ENCODE data around the gene VAPA.
A peak's percentile ranks its signal among the peaks of the same experiment; 100 is the strongest.

Gene VAPA

DNA sequence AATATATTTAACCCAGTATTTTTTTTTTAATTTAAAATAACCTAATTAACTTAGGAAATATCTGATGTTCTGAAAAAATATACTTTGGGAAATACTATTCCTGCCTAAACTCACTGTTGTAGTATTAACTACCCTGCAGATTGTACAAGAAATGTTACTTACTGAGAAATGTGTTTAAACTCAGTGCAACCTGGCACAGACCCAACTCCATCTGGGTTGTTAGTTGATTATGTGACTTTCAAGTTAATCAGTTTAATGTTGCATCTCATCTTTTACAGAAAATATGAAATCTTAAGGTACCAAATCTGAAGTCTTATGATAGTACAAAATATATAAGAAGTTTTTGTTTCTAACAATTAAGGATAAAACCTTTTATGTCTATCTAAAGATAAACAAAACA, 27.3 kb downstream of the VAPA start:
- no peak for DNase-seq (ENCODE audit: low read depth)

DNA sequence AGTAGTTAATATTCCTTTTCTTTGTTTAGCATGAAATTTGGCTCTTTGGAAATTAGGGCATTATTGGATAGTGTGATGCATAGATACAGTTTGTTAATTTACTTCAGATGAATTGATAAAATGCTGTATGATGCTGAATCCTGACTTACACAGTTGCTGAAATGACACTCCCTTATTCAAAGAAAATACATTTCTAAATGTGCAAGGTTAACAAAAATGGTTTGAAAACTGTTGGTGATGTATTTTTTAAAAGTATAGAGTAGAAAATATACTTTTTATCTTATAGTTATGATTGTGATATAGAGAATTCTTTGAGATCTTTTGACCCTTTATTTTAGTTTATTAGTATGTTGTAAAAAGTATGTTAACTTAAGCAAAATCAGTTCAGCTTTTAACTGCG, 27.8 kb downstream of the VAPA start:
- DNase-seq (ENCODE audit: low read depth): no peak

GRCh38 chr18:9943311-9943710, 29.5 kb downstream of the VAPA start:
- DNase-seq (ENCODE audit: low read depth): no peak

DNA sequence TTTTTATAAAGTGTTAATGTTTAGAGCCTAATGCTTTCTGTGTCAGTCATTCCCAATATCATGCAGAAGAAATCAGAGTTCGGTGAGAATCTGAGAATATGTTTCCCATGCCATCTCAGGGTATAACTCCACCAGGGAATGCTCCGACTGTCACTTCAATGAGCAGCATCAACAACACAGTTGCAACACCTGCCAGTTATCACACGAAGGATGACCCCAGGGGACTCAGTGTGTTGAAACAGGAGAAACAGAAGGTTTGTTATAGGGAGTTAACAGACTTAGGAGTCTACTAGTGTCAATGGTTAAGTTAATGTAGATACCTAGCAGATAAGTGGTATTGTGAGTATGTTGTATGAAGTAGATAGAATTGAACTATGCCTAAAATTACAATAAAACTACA, 31.0 kb downstream of the VAPA start:
- DNase-seq (ENCODE audit: low read depth): no peak

DNA sequence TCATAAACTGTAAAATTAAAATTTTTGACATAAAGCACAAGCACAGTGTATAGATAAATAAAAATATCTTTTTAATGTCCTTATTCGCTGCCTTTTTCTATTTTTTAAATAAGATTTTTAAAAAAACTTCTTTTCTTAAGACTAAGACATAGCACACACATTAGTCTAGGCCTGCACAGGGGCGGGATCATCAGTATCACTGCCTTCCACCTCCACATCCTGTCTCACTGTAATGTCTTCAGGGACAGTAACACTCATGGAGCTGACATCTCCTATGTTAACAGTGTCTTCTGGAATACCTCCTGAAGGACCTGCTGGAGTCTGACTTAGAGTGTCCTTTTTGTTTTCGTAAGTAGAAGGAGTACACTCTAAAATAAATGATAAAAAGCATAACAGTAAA, 33.0 kb downstream of the VAPA start:
- no peak for DNase-seq (ENCODE audit: low read depth)

GRCh38 chr18:9947248-9947647, 33.4 kb downstream of the VAPA start:
- no peak for DNase-seq (ENCODE audit: low read depth)

GRCh38 chr18:9949315-9949714, 35.5 kb downstream of the VAPA start:
- no peak for DNase-seq (ENCODE audit: low read depth)

DNA sequence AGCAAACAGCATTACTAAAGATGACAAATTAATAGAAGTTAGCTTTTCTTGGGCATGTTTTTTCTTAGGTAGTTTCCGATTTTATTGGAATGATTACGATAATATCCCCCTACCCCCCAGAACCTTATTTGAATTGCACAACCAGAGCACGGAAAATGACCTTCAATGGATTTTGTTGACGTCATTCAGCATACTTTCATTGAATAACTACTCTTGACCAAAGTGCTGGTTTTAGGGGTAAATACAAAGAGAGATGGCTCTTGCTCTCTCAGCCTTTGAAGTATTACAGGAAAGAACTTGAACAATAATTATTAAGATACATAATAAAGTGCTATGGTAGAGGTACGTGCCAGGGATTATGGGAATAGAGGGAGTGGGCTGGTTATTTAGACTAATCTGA, 36.0 kb downstream of the VAPA start:
- no peak for DNase-seq (ENCODE audit: low read depth)

- DNase-seq (ENCODE audit: low read depth): no peak
Observed at GRCh38 chr18:9950289-9951016, 36.6 kb downstream of the VAPA start.

- no peak for DNase-seq (ENCODE audit: low read depth)
Observed at GRCh38 chr18:9951022-9951859, 37.4 kb downstream of the VAPA start.

DNA sequence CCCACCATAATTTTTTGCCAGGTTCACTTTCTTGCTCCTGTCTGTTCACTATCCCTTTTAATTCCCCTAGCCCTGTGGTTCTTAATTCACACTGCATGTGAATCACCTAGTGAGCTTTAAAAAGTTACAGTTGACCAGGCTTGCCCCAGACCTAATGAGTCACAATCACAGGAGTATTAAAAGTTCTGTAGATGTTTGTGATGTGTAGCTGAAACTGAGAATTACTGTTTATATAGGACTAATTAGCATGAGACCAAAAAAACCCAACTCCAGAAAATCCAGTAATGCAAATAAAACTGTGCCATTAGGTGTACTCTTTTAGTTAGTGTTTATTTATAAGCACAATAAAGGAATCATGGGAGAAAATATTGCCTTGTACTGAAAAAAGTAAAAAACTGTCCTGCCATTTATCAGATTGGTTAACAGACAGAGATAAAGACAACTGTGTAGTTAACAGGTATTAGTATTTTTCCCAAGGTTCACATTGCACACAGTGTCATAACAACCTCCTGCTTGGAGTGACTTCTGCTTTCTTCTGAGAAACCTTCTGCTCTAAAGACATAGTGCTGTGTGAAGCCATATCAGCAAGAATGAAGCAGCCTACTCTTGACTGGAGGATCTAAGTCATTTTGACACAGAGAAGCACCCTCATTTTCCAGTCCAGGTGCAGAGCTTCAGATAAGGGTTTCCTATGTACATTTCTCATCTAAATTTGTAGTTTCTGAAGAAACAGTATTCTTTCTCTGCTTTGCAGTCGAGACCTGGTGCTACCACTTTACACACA, 39.0 kb downstream of the VAPA start:
- DNase-seq (ENCODE audit: low read depth): no peak

GRCh38 chr18:9958861-9959399, 45.1 kb downstream of the VAPA start:
- DNase-seq (ENCODE audit: low read depth): no peak

GRCh38 chr18:9959564-9959963, 45.7 kb downstream of the VAPA start:
- DNase-seq (ENCODE audit: low read depth): no peak

- no peak for DNase-seq (ENCODE audit: low read depth)
Observed at GRCh38 chr18:9960258-9960904, 46.6 kb downstream of the VAPA start.

GRCh38 chr18:9961041-9961440, 47.2 kb downstream of the VAPA start:
- no peak for DNase-seq (ENCODE audit: low read depth)

DNA sequence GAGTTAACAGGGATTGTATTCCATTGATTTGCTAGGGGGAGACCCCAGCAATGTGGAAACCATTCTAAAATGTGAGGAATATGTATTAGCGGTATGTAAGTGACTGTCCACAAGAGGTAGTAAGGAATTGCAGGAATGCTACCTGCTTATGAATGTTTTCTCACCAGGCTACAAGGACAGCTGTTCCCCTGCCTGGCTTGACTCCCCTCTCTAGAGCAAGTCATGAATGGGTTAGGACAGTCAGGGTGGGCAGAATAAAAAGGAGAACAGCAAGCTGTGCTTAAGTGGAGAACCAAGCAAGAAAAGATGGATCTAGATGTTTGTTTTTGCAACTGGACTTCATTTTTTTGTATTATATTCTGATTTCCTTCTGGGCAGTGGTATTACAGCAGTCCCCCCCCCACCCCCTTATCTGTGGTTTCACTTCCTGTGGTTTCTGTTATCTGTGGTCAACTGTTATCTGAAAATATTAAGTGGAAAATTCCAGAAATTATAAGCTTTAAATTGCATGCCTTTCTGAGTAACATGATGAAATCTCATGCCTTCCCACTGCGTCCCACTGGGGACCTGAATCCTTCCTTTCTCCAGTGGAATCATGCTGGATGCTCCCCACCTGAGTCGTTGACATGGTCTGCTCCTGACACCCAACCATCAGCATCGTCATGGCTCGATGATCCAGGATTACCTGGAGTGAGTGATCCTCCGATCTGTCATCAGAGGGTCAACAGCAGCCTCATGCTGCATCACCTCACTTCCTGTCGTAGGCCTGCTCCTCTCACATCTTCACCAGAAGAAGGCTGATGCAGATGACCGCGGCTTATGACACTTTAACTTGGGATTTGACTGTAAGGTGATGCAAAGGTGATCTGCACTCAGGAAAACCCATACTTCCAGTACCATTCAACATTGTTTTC, 52.2 kb downstream of the VAPA start:
- no peak for DNase-seq (ENCODE audit: low read depth)

DNA sequence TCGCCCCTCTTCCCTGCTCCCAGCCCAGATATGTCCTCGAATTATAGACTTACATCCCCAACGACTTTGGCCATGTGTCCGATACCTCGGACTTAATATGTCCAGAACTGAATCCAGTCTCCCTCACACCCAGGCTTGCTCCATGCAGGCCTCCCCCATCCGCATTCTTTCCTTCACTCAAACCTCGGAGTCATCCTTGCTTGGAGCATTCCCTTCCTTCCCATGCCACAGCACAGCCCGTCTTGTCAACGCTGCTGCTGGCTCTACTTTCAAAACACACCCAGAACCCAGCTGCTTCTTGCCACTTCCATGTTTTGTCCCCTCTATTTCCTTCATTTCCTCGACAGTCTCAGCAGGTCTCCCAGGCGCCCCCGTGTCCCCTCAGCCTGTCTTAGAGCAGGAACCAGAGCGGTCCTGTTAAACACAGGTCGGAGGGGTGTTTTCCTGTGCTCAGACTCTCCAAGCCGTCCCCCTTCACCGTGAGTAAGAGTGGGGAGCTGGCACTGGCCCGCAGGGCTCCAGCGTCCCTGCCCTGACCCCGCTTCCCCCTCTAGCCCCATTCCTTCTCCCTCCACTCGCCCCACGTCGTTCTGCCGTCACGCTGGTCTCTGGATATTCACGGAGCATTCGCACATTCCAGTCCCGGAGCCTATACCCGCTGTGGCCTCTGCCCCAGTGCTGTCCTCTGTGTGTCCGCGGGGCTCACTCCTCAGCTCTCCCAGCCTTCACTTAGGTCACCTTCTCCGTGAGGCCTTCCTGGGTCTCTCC, 54.4 kb downstream of the VAPA start:
- no peak for DNase-seq (ENCODE audit: low read depth)

- DNase-seq (ENCODE audit: low read depth): no peak
Observed at GRCh38 chr18:9969247-9969646, 55.4 kb downstream of the VAPA start.

DNA sequence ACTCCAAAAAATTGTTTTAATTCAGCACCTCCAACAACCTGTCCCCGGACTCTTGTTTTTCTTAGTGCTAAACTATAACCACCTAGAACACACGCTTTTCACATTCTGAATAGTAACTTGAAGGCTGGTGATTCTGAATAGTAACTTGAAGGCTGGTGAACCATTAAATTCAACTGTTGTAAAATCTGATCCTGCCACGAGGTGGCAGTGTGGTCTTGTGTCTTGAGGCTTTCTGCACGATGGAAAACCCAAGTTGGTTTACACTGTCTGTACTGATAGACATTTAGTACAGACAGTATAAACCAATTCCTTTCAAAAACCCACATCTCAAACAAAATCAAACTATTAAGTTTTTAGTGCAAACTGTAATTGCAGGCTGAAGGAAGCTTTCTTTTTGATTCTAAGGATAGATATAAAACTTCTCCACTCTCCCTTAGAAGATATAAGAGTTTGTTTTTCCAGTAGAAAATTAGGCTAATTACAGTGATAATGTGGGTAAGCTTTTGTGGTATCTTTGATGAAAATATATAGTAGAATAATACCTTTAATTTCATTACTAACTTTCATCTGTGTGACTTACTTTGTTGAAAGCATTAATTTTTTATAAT, 57.6 kb downstream of the VAPA start:
- DNase-seq (ENCODE audit: low read depth): peak; percentile 59

GRCh38 chr18:9973470-9973869, 59.7 kb downstream of the VAPA start:
- DNase-seq (ENCODE audit: low read depth): no peak
